Activated T-helper 1 cell treated with anti-CD3 and anti-CD28 coated beads, Interleukin-12 subunit alpha, Interleukin-12 subunit beta, Interleukin-2, Interleukin-4 antibody, amounts not matched to agents 30 ng/mL and 10 ng/mL and 1 ng/mL, durations not matched to agents 14 hours and 24 hours and 36 hours (primary cell): ENCODE results near the gene ZIC1. TPM values are rescaled to one million over a fixed set of nuclear protein-coding genes. Genes with fewer than 3 reads are reported as not detected.
A peak's percentile ranks its signal among the peaks of the same experiment; 100 is the strongest.

Experiments used
- DNase-seq: peaks from one replicate; pipeline ENCODE4 v3.0.0; 2021; ENCODE audit warnings: low spot score
- H3K27ac Mint-ChIP-seq: one replicate; pipeline ENCODE4 v1.8.0; 2021; ENCODE audit warnings: mild to moderate bottlenecking, mixed read lengths
- H3K27me3 Mint-ChIP-seq: one replicate; pipeline ENCODE4 v1.8.0; 2022; ENCODE audit warnings: mild to moderate bottlenecking, moderate library complexity, mixed read lengths; ENCODE audit not compliant: insufficient read depth
- H3K36me3 Mint-ChIP-seq: one replicate; pipeline ENCODE4 v1.8.0; 2021; ENCODE audit warnings: low read depth, mixed read lengths
- H3K4me1 Mint-ChIP-seq: one replicate; pipeline ENCODE4 v1.8.0; 2021; ENCODE audit warnings: low read depth, mixed read lengths
- H3K4me3 Mint-ChIP-seq: one replicate; pipeline ENCODE4 v1.8.0; 2021; ENCODE audit warnings: mild to moderate bottlenecking, moderate library complexity, mixed read lengths
- H3K9me3 Mint-ChIP-seq: one replicate; pipeline ENCODE4 v1.8.0; 2021; ENCODE audit warnings: mixed read lengths
- intact Hi-C: fragments of 100-400 bp; cut with micrococcal nuclease; formaldehyde crosslinking; loops from one replicate; pipeline ENCODE4 v1.15.1; 2024
- total RNA-seq: library from RNA; stranded (reverse); gene quantifications from 2 replicates; pipeline ENCODE4 v1.2.3, GENCODE V29; 2022

The ZIC1 gene
- total RNA-seq: not detected in 2 replicates

GRCh38 chr3:147409143-147410115 is at the start of gene ZIC1:
TSS of gene ZIC1 (plus strand) at chr3:147409365. CDS start at chr3:147410113, 748 bp downstream.
- H3K9me3 Mint-ChIP-seq: peaks cover 19% of the 10 kb centered on the region
- peaks cover 5% of the 10 kb centered on the region for H3K36me3 Mint-ChIP-seq
- H3K4me1 Mint-ChIP-seq: peaks cover 6% of the 10 kb centered on the region
- intact Hi-C loops: loop anchor here (1.0 kb wide), 1 partner anchor 18 kb away; no protein-coding TSS in a partner anchor
- no peak for DNase-seq
- H3K4me3 Mint-ChIP-seq: peak within 1 kb of the TSS; percentile 51
- peak within 1 kb of the TSS; percentile 92 for H3K27ac Mint-ChIP-seq
- peaks cover 74% of the 10 kb centered on the region for H3K27me3 Mint-ChIP-seq

DNA sequence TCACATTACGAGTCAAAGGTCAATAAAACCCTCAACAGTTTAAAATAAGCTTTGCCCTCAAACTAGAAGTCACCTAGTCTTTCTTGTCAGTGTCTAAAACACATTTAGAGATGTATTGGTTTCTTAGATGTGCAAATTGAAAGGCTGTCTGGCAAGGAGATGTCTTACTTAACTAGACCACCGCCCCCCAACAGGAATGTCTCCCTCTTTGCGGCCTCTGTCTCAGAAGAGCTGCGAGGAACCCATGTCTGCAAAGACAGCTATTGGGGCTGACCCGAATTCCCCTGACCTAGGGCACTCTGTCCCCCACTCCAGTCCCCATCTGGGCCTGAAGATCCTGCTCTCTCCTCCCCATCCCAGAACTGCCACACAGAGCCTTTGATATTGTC is 49.1 kb upstream of the ZIC1 start:
- H3K36me3 Mint-ChIP-seq: no peaks in the 10 kb centered on the region

GRCh38 chr3:147360646-147361453 is 48.3 kb upstream of the ZIC1 start:
- DNase-seq: no peak
- intact Hi-C loops: no loop called here
- H3K27ac Mint-ChIP-seq: peak overlapping the region; percentile 18
- H3K4me1 Mint-ChIP-seq: no peaks in the 10 kb centered on the region
- H3K27me3 Mint-ChIP-seq: peaks cover 56% of the 10 kb centered on the region
- no peaks in the 10 kb centered on the region for H3K9me3 Mint-ChIP-seq
- no peaks in the 10 kb centered on the region for H3K36me3 Mint-ChIP-seq
- H3K4me3 Mint-ChIP-seq: no peak overlapping the region

More for the DNA sequence above, 49.1 kb upstream of the ZIC1 start:
- no peaks in the 10 kb centered on the region for H3K4me1 Mint-ChIP-seq
- no peak for DNase-seq
- no peak overlapping the region for H3K4me3 Mint-ChIP-seq
- peaks cover 62% of the 10 kb centered on the region for H3K27me3 Mint-ChIP-seq
- H3K27ac Mint-ChIP-seq: no peak overlapping the region
- no peaks in the 10 kb centered on the region for H3K9me3 Mint-ChIP-seq
- intact Hi-C loops: no loop called here

DNA sequence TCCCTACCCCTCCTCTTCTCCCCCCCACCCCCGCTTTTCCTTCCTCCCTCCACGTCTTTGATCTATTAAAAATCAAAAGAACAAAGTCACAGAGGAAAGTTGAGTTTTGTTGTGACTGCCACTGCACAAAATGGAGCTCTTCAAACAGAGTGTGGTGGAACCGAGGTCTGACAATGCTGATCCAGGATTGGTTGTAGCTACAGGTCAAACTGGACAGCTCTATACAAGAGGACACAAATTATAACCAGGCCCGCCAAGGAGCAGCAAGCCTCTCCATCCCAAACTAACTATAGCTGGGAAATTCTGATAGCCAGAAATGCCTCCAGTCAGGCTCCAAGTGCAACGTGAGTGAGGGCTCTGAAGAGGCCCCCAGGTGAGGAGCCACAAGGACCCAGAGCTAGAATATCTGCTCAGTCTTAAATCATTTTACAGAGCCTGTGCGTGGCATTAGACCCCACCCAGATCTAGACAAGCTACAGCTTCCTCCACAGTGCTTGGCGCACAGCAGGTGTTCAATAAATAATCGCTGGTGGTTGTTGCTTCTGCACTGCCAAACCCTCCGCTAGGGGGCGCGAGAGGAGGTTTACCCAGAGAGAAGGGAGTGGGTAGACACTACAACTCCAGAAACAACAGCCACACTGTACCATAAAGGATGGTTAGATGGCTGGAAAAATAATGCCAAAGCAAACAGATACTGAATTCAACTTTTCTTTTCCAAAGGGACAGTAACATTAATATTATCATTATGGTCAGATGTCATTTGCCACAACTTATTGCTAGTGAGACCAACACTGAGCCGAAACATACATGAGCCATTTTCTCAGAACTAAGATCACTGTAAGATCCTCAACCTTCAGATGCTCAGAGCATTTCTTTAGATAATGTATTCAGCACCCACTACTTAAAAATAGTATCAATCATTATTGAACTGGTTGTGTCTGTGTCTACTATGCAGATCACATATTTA is 47.4 kb upstream of the ZIC1 start:
- no peak overlapping the region for H3K27ac Mint-ChIP-seq
- H3K4me1 Mint-ChIP-seq: no peaks in the 10 kb centered on the region
- intact Hi-C loops: no loop called here
- no peak for DNase-seq
- no peaks in the 10 kb centered on the region for H3K36me3 Mint-ChIP-seq
- no peaks in the 10 kb centered on the region for H3K9me3 Mint-ChIP-seq
- no peak overlapping the region for H3K4me3 Mint-ChIP-seq
- peaks cover 47% of the 10 kb centered on the region for H3K27me3 Mint-ChIP-seq

DNA sequence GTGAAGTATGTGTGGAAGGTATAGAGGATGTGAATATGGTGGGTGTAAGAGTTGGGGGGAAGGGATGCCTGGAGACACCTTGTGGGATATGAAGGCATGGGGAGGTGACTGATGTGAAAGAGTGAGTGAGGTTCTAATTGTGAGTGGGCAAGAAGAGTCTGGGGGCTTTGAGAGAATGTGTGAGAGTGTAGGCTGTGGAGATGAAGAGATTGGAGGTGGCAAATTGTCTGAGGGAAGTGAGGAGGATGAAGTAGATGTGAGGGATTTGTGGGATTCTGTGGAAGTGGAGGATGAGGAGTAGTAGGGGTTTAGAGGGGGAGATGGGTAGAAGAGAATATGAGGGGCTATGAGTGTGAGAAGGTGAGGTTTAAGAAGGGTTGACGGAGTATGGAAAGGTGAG is 44.4 kb upstream of the ZIC1 start:
- Mint-ChIP-seq H3K36me3 (no peaks in the 10 kb centered on the region), H3K4me1 (no peaks in the 10 kb centered on the region), H3K27ac (no peak overlapping the region), H3K9me3 (no peaks in the 10 kb centered on the region), H3K4me3 (no peak overlapping the region), H3K27me3 (peaks cover 39% of the 10 kb centered on the region)
- no peak for DNase-seq
- intact Hi-C loops: no loop called here

DNA sequence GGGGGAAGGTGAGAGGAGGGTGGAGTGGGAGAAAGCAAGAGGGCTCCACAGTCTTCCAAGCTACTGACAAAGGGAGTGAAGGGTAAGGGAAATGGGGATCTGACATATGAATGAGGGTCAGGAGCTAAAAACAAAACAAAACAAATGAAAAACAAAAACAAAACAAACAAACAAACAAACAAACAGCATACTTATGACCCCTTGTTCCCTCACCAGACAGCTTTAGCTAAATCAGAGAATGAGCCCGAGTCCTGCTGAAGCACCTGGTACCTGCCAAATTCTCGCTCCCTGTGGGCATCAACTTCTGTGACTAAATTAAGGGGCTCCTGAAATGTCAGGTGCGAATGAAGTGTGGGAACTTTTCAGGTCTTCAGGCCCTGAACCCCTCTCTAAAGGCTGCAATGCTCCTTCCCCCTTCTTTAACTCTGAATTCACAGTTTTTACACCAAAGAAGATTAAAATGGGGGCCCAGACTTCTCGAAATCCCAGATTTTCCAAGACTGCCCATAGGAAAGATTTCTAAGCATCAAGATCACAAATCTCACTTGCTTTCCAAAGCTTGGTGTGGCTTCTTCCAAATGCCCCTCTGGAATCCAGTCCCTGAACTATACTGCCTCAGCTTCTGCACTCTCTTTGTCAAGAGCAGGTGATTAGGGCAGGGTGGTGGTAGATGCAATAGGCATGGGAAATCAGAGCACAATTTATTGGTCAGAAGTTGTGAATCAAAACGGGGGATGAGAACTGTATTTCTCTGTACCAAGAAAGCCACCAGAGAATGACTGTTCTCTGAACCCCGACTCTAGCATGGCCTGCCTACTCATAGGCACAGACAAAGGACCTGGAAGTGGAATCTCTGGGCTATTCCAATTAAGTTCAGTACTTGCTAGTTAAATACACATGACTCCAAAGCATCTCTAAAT is 43.7 kb upstream of the ZIC1 start:
- Mint-ChIP-seq H3K4me1 (no peaks in the 10 kb centered on the region), H3K27me3 (peaks cover 37% of the 10 kb centered on the region), H3K36me3 (peaks cover 2% of the 10 kb centered on the region), H3K4me3 (no peak overlapping the region), H3K9me3 (no peaks in the 10 kb centered on the region), H3K27ac (no peak overlapping the region)
- intact Hi-C loops: no loop called here
- no peak for DNase-seq

GRCh38 chr3:147367676-147368075 is 41.5 kb upstream of the ZIC1 start:
- H3K27me3 Mint-ChIP-seq: peaks cover 45% of the 10 kb centered on the region
- no peaks in the 10 kb centered on the region for H3K9me3 Mint-ChIP-seq
- H3K27ac Mint-ChIP-seq: no peak overlapping the region
- DNase-seq: no peak
- peaks cover 2% of the 10 kb centered on the region for H3K36me3 Mint-ChIP-seq
- H3K4me1 Mint-ChIP-seq: no peaks in the 10 kb centered on the region
- no peak overlapping the region for H3K4me3 Mint-ChIP-seq
- intact Hi-C loops: loop anchor here (2.0 kb wide), 1 partner anchor 13 kb away; no protein-coding TSS in a partner anchor

DNA sequence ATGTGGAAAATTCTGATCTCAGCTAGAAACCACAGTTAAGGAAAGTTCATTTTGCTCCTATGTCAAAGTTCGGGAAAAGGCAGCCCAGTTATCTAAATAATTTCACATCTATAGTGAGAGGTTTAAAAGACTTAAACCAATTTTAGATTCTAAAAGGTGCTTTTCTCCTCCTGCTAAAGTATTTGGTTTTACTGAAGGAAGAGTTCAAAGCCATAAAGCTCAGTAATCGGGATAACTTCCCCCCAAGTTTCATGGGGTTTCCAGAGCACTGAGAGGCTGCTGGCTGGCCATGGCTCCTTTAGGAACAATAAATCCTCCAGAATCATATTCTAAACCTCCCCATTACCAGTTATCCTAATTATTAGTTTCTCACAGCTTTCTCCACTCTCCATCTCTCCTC is 41.0 kb upstream of the ZIC1 start:
- Mint-ChIP-seq H3K27ac (no peak overlapping the region), H3K27me3 (peaks cover 49% of the 10 kb centered on the region), H3K4me3 (no peak overlapping the region), H3K4me1 (no peaks in the 10 kb centered on the region), H3K9me3 (no peaks in the 10 kb centered on the region), H3K36me3 (peaks cover 2% of the 10 kb centered on the region)
- no peak for DNase-seq
- intact Hi-C loops: loop anchor here (2.0 kb wide), 1 partner anchor 13 kb away; no protein-coding TSS in a partner anchor

- DNase-seq: no peak
- Mint-ChIP-seq H3K27ac (no peak overlapping the region), H3K4me3 (no peak overlapping the region), H3K9me3 (no peaks in the 10 kb centered on the region), H3K27me3 (peaks cover 51% of the 10 kb centered on the region), H3K36me3 (peaks cover 2% of the 10 kb centered on the region), H3K4me1 (no peaks in the 10 kb centered on the region)
- intact Hi-C loops: loop anchor here (2.0 kb wide), 1 partner anchor 14 kb away; no protein-coding TSS in a partner anchor
Observed at GRCh38 chr3:147368561-147369221, 40.5 kb upstream of the ZIC1 start.

DNA sequence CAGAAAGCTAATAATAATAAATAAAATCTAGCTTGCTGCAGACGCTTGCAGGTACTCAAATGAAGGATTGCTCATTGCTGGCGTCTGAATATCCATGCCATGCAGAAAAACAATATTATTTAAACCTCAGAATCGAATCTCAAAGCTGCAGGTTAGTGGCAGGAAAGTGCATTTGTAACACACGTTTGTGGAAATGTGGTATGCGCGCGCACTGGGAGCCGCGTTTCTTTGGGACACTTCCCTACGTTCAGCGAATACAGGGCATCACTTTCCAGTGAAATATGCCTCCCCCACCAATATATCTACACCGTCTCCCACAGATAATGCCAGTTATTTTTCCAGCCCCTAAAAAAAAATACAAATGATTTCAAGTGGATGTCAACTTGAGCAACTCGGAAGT is 39.9 kb upstream of the ZIC1 start:
- Mint-ChIP-seq H3K27ac (no peak overlapping the region), H3K9me3 (no peaks in the 10 kb centered on the region), H3K36me3 (peaks cover 2% of the 10 kb centered on the region), H3K4me3 (no peak overlapping the region), H3K4me1 (no peaks in the 10 kb centered on the region), H3K27me3 (peaks cover 52% of the 10 kb centered on the region)
- intact Hi-C loops: loop anchor here (2.0 kb wide), 1 partner anchor 14 kb away; no protein-coding TSS in a partner anchor
- DNase-seq: no peak

- intact Hi-C loops: loop anchor here (2.0 kb wide), 1 partner anchor 15 kb away; no protein-coding TSS in a partner anchor
- H3K27ac Mint-ChIP-seq: no peak overlapping the region
- H3K9me3 Mint-ChIP-seq: no peaks in the 10 kb centered on the region
- no peak for DNase-seq
- no peak overlapping the region for H3K4me3 Mint-ChIP-seq
- peaks cover 2% of the 10 kb centered on the region for H3K36me3 Mint-ChIP-seq
- no peaks in the 10 kb centered on the region for H3K4me1 Mint-ChIP-seq
- H3K27me3 Mint-ChIP-seq: peaks cover 55% of the 10 kb centered on the region
Observed at GRCh38 chr3:147369661-147370123, 39.5 kb upstream of the ZIC1 start.
